SU-DHL-6 (cell line): ENCODE results near the gene HERC4.

Experiments used
- H2AFZ ChIP-seq: fragments of 200-600 bp; sonication (generic); 2 replicates; pipeline ENCODE4 v1.6.1; 2014; ENCODE audit warnings: low read depth, mild to moderate bottlenecking, moderate library complexity, mixed read lengths, antibody characterized with exemption, low read length; ENCODE audit not compliant: severe bottlenecking
- H3F3A ChIP-seq: fragments of 200-600 bp; shearing (Covaris generic); 2 replicates; pipeline ENCODE4 v1.6.0; 2016; ENCODE audit warnings: antibody characterized with exemption, mild to moderate bottlenecking; ENCODE audit not compliant: insufficient read depth
- H3K27ac ChIP-seq: fragments of 200-600 bp; sonication (generic); 2 replicates; pipeline ENCODE4 v1.5.1; 2016; ENCODE audit warnings: low read depth, mild to moderate bottlenecking, low read length, moderate library complexity, mixed read lengths
- H3K27me3 ChIP-seq: fragments of 200-600 bp; sonication (generic), shearing (Covaris generic); 2 replicates; pipeline ENCODE4 v1.6.0; 2014; ENCODE audit warnings: mild to moderate bottlenecking, low read length
- H3K36me3 ChIP-seq: fragments of 200-600 bp; sonication (generic); 2 replicates; pipeline ENCODE4 v1.6.1; 2014; ENCODE audit warnings: mild to moderate bottlenecking, low read length, mixed read lengths
- H3K4me2 ChIP-seq: fragments of 300-600, 200-600 bp; shearing (Covaris generic), sonication (generic); 2 replicates; pipeline ENCODE4 v1.6.0; 2014; ENCODE audit warnings: low read length, low read depth, mild to moderate bottlenecking; ENCODE audit not compliant: poor library complexity, severe bottlenecking
- H3K4me3 ChIP-seq: fragments of 200-600 bp; sonication (generic); 2 replicates; pipeline ENCODE4 v1.5.1; 2014; ENCODE audit warnings: antibody characterized with exemption, low read length, mild to moderate bottlenecking, mixed read lengths; ENCODE audit not compliant: insufficient read depth, poor library complexity, severe bottlenecking
- H3K79me2 ChIP-seq: fragments of 200-600 bp; sonication (generic); 2 replicates; pipeline ENCODE4 v1.6.1; 2014; ENCODE audit warnings: mild to moderate bottlenecking, low read length, moderate library complexity; ENCODE audit not compliant: insufficient read depth
- H3K9ac ChIP-seq: fragments of 200-600 bp; sonication (generic); 2 replicates; pipeline ENCODE4 v1.7.0; 2014; ENCODE audit warnings: mild to moderate bottlenecking, low read length
- H3K9me2 ChIP-seq: fragments of 200-600 bp; sonication (generic); replicated peaks from 2 replicates; pipeline ENCODE4 v1.6.1; 2014; ENCODE audit warnings: low read length; ENCODE audit not compliant: insufficient read depth
- H3K9me3 ChIP-seq: fragments of 200-600 bp; sonication (generic); 2 replicates; pipeline ENCODE4 v1.6.1; 2014; ENCODE audit warnings: low read length, mixed read lengths; ENCODE audit not compliant: insufficient read depth
- H4K20me1 ChIP-seq: fragments of 200-600 bp; sonication (generic); 2 replicates; pipeline ENCODE4 v1.6.1; 2014; ENCODE audit warnings: low read depth, mild to moderate bottlenecking, antibody characterized with exemption, low read length, moderate library complexity, mixed read lengths
- CTCF ChIP-seq: fragments of 200-600 bp; sonication (generic); IDR thresholded peaks from one replicate; pipeline ENCODE4 v1.5.1; 2017; ENCODE audit warnings: antibody characterized with exemption, mild to moderate bottlenecking, low read length, moderate library complexity; ENCODE audit not compliant: insufficient read depth, poor library complexity, severe bottlenecking
- EZH2phosphoT487 ChIP-seq: fragments of 200-600 bp; sonication (generic), shearing (Covaris generic); conservative IDR thresholded peaks from 2 replicates; pipeline ENCODE4 v1.6.1; 2018; ENCODE audit warnings: mild to moderate bottlenecking, antibody characterized with exemption, low read length, moderate library complexity, mixed read lengths

The HERC4 gene

GRCh38 chr10:68111584-68111983 is 36.5 kb upstream of the HERC4 start:
- Histone ChIP-seq H3K4me2 (no peak overlapping the region), H3K9me3 (no peaks in the 10 kb centered on the region), H2AFZ (no peak overlapping the region), H3K27ac (no peak overlapping the region), H3K27me3 (no peaks in the 10 kb centered on the region), H3K79me2 (no peaks in the 10 kb centered on the region), H3K36me3 (no peaks in the 10 kb centered on the region), H3K9ac (no peak overlapping the region), H3K4me3 (no peak overlapping the region), H3F3A (no peaks in the 10 kb centered on the region), H3K9me2 (no peaks in the 10 kb centered on the region), H4K20me1 (no peaks in the 10 kb centered on the region)
- TF ChIP-seq EZH2phosphoT487: no peak
- no peak for TF ChIP-seq CTCF

GRCh38 chr10:68110027-68110426 is 34.9 kb upstream of the HERC4 start:
- Histone ChIP-seq H3K9me2 (no peaks in the 10 kb centered on the region), H3K36me3 (no peaks in the 10 kb centered on the region), H3K9me3 (no peaks in the 10 kb centered on the region), H2AFZ (no peak overlapping the region), H3K4me2 (no peak overlapping the region), H3K27ac (no peak overlapping the region), H4K20me1 (no peaks in the 10 kb centered on the region), H3F3A (no peaks in the 10 kb centered on the region), H3K79me2 (no peaks in the 10 kb centered on the region), H3K9ac (no peak overlapping the region), H3K4me3 (no peak overlapping the region), H3K27me3 (no peaks in the 10 kb centered on the region)
- TF ChIP-seq EZH2phosphoT487: no peak
- TF ChIP-seq CTCF: no peak

GRCh38 chr10:68109331-68109730 is 34.2 kb upstream of the HERC4 start, which contains the start of gene MYPN:
Gene MYPN, plus strand, starts transcription at chr10:68109488. Its CDS starts 11,951 bp downstream, at chr10:68121439.
- TF ChIP-seq EZH2phosphoT487: no peak
- TF ChIP-seq CTCF: no peak
- Histone ChIP-seq H3K4me2 (no peak within 1 kb of the TSS), H3K27me3 (no peaks in the 10 kb centered on the region), H3K9me3 (no peaks in the 10 kb centered on the region), H3K36me3 (no peaks in the 10 kb centered on the region), H3K27ac (no peak within 1 kb of the TSS), H3F3A (no peaks in the 10 kb centered on the region), H3K9me2 (no peaks in the 10 kb centered on the region), H3K4me3 (no peak within 1 kb of the TSS), H3K9ac (no peak within 1 kb of the TSS), H2AFZ (no peak within 1 kb of the TSS), H3K79me2 (no peaks in the 10 kb centered on the region), H4K20me1 (no peaks in the 10 kb centered on the region)
